ENCODE data around the gene VASN. TPM values are rescaled to one million over a fixed set of nuclear protein-coding genes. Genes with fewer than 3 reads are reported as not detected.

The VASN gene
- total and polyA plus RNA-seq, 9 of the 15 experiments (the other 6 are each of a cell fraction or from before 2014, with no cell fraction given), result 0.01 to 2.5 (median 0.41) TPM; not detected in 1

GRCh38 chr16:4415538-4416199 is 44.0 kb downstream of the VASN start (continued):
- TF ChIP-seq FOXK2 (conservative IDR thresholded peaks at IDR 0.05 in 1 of 2, IDR thresholded peaks at IDR 0.05 in 1 of 2; ENCODE audit: low read depth in 2 of 2) (no peak), ZNF316 (IDR thresholded peaks at IDR 0.05) (peak; percentile 32; the same call in 1 of the 2 replicates), RHOXF2B (CRISPR knock-in tag; conservative IDR thresholded peaks at IDR 0.05) (no peak), NFIC (IDR thresholded peaks at IDR 0.05) (no peak), TEAD2 (tag; IDR thresholded peaks at IDR 0.05) (no peak), E2F6 (IDR thresholded peaks at IDR 0.05; ENCODE audit: borderline replicate concordance in 1 of 2, extremely low read depth in 1 of 2, insufficient read depth in 1 of 2, insufficient read length in 1 of 2, low read depth in 1 of 2, low read length in 1 of 2, poor library complexity in 1 of 2, severe bottlenecking in 1 of 2) (peak in 1 of 2 experiments; percentile 30), CHD7 (IDR thresholded peaks at IDR 0.05; ENCODE audit: low read depth, low read length) (no peak), OTX1 (CRISPR knock-in tag; IDR thresholded peaks at IDR 0.05) (no peak), ZNF3 (CRISPR knock-in tag; IDR thresholded peaks at IDR 0.05) (no peak), EZH2 (IDR thresholded peaks at IDR 0.05; ENCODE audit: borderline replicate concordance, low read depth, low read length) (no peak), ZBTB1 (CRISPR knock-in tag; IDR thresholded peaks at IDR 0.05; ENCODE audit: borderline replicate concordance, low read depth) (no peak), SMAD1 (IDR thresholded peaks at IDR 0.05; ENCODE audit: low read depth, low read length, partially characterized antibody) (no peak), ZNF551 (CRISPR knock-in tag; IDR thresholded peaks at IDR 0.05) (no peak), GATAD2B (IDR thresholded peaks at IDR 0.05; ENCODE audit: borderline replicate concordance) (no peak)
- TF ChIP-seq, protein P1, sequence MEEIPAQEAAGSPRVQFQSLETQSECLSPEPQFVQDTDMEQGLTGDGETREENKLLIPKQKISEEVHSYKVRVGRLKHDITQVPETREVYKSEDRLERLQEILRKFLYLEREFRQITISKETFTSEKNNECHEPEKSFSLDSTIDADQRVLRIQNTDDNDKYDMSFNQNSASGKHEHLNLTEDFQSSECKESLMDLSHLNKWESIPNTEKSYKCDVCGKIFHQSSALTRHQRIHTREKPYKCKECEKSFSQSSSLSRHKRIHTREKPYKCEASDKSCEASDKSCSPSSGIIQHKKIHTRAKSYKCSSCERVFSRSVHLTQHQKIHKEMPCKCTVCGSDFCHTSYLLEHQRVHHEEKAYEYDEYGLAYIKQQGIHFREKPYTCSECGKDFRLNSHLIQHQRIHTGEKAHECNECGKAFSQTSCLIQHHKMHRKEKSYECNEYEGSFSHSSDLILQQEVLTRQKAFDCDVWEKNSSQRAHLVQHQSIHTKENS (CRISPR knock-in tag; IDR thresholded peaks at IDR 0.05), result no peak

Measured in K562 (cell line).